ENCODE results near the gene PPM1F. TPM values are rescaled to one million over a fixed set of nuclear protein-coding genes. Genes with fewer than 3 reads are reported as not detected.

The PPM1F gene
- total and polyA plus RNA-seq, 10 of the 15 experiments (the other 5 are each of a cell fraction or from before 2014, with no cell fraction given), result 0.55 to 26.3 (median 9.7) TPM

- TF ChIP-seq NR2C1 (IDR thresholded peaks at IDR 0.05), result no peak
- TF ChIP-seq, protein P1, sequence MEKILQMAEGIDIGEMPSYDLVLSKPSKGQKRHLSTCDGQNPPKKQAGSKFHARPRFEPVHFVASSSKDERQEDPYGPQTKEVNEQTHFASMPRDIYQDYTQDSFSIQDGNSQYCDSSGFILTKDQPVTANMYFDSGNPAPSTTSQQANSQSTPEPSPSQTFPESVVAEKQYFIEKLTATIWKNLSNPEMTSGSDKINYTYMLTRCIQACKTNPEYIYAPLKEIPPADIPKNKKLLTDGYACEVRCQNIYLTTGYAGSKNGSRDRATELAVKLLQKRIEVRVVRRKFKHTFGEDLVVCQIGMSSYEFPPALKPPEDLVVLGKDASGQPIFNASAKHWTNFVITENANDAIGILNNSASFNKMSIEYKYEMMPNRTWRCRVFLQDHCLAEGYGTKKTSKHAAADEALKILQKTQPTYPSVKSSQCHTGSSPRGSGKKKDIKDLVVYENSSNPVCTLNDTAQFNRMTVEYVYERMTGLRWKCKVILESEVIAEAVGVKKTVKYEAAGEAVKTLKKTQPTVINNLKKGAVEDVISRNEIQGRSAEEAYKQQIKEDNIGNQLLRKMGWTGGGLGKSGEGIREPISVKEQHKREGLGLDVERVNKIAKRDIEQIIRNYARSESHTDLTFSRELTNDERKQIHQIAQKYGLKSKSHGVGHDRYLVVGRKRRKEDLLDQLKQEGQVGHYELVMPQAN (conservative IDR thresholded peaks at IDR 0.05), result peak; percentile 75
- TF ChIP-seq PKNOX1 (IDR thresholded peaks at IDR 0.05), result peak; percentile 63
- TF ChIP-seq ZNF622 (IDR thresholded peaks at IDR 0.05), result no peak
- peak; percentile 37; the same call in 1 of the 3 replicates for TF ChIP-seq POU2F2 (IDR thresholded peaks at IDR 0.05; ENCODE audit: borderline replicate concordance, low read depth, low read length)
- TF ChIP-seq PBX3 (IDR thresholded peaks at IDR 0.05; ENCODE audit: insufficient replicate concordance, low read depth, low read length), result peak; percentile 6
- no peak for TF ChIP-seq IRF4 (IDR thresholded peaks at IDR 0.05; ENCODE audit: low read depth, low read length)
- TF ChIP-seq, protein P2, sequence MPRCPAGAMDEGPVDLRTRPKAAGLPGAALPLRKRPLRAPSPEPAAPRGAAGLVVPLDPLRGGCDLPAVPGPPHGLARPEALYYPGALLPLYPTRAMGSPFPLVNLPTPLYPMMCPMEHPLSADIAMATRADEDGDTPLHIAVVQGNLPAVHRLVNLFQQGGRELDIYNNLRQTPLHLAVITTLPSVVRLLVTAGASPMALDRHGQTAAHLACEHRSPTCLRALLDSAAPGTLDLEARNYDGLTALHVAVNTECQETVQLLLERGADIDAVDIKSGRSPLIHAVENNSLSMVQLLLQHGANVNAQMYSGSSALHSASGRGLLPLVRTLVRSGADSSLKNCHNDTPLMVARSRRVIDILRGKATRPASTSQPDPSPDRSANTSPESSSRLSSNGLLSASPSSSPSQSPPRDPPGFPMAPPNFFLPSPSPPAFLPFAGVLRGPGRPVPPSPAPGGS (IDR thresholded peaks at IDR 0.05; ENCODE audit: borderline replicate concordance, insufficient read depth, low read depth, low read length, poor library complexity, severe bottlenecking), result no peak
- no peak for TF ChIP-seq RFX5 (IDR thresholded peaks at IDR 0.05; ENCODE audit: low read depth, low read length)
- peak; percentile 51; the same call in 1 of the 2 replicates for TF ChIP-seq TBL1XR1 (IDR thresholded peaks at IDR 0.05; ENCODE audit: low read depth, low read length)
- TF ChIP-seq KAT2A (conservative IDR thresholded peaks at IDR 0.05; ENCODE audit: control insufficient read depth, low read depth, low read length), result no peak
- TF ChIP-seq KLF5 (IDR thresholded peaks at IDR 0.05; ENCODE audit: partially characterized antibody), result no peak
- peak; percentile 68 for TF ChIP-seq MYC (IDR thresholded peaks at IDR 0.05; ENCODE audit: insufficient read depth, insufficient read length, insufficient replicate concordance, low read length, severe bottlenecking)
- 0 out of 3 replicates have a peak, but pooled peaks of 1 of the 2 experiments have one; percentile 15 for TF ChIP-seq EGR1 (IDR thresholded peaks at IDR 0.05; ENCODE audit: borderline replicate concordance in 1 of 2, low read depth in 2 of 2, low read length in 2 of 2)
- TF ChIP-seq HDAC2 (IDR thresholded peaks at IDR 0.05), result no peak
- 0 out of 2 replicates have a peak, but pooled peaks have one; percentile 74 for TF ChIP-seq RB1 (IDR thresholded peaks at IDR 0.05; ENCODE audit: borderline replicate concordance)
- TF ChIP-seq, protein P3, sequence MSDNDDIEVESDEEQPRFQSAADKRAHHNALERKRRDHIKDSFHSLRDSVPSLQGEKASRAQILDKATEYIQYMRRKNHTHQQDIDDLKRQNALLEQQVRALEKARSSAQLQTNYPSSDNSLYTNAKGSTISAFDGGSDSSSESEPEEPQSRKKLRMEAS (IDR thresholded peaks at IDR 0.05; ENCODE audit: low read depth, low read length), result peak; percentile 63
- TF ChIP-seq, protein P4, sequence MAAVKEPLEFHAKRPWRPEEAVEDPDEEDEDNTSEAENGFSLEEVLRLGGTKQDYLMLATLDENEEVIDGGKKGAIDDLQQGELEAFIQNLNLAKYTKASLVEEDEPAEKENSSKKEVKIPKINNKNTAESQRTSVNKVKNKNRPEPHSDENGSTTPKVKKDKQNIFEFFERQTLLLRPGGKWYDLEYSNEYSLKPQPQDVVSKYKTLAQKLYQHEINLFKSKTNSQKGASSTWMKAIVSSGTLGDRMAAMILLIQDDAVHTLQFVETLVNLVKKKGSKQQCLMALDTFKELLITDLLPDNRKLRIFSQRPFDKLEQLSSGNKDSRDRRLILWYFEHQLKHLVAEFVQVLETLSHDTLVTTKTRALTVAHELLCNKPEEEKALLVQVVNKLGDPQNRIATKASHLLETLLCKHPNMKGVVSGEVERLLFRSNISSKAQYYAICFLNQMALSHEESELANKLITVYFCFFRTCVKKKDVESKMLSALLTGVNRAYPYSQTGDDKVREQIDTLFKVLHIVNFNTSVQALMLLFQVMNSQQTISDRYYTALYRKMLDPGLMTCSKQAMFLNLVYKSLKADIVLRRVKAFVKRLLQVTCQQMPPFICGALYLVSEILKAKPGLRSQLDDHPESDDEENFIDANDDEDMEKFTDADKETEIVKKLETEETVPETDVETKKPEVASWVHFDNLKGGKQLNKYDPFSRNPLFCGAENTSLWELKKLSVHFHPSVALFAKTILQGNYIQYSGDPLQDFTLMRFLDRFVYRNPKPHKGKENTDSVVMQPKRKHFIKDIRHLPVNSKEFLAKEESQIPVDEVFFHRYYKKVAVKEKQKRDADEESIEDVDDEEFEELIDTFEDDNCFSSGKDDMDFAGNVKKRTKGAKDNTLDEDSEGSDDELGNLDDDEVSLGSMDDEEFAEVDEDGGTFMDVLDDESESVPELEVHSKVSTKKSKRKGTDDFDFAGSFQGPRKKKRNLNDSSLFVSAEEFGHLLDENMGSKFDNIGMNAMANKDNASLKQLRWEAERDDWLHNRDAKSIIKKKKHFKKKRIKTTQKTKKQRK (IDR thresholded peaks at IDR 0.05; ENCODE audit: low read depth, low read length), result no peak
- TF ChIP-seq STAT3 (IDR thresholded peaks at IDR 0.05; ENCODE audit: low read depth, low read length), result no peak
- no peak for TF ChIP-seq SRF (IDR thresholded peaks at IDR 0.05; ENCODE audit: low read depth in 2 of 2, low read length in 2 of 2)
These were observed 14.4 kb downstream of the PPM1F start (continued) for GRCh38 chr22:21938071-21938822.

All from GM12878 (cell line).